GM12873 (cell line): ENCODE measurements around the gene AGBL4.

Source experiments
- CTCF ChIP-seq: IDR thresholded peaks from 2 replicates; pipeline ENCODE4 v1.5.1; 2012; ENCODE audit warnings: low read depth, mild to moderate bottlenecking, moderate library complexity, low read length, control low read depth; ENCODE audit not compliant: insufficient read depth; ENCODE audit errors: missing control alignments

The AGBL4 gene

GRCh38 chr1:48492392-48492791 lies 1531.4 kb downstream of the AGBL4 start:
- TF ChIP-seq CTCF: no peak

GRCh38 chr1:48488721-48489120 lies 1535.0 kb downstream of the AGBL4 start:
- no peak for TF ChIP-seq CTCF
